Epithelial cell of proximal tubule (primary cell): Measurements from ENCODE around the gene NT5DC3. TPM values are rescaled to one million over a fixed set of nuclear protein-coding genes. Genes with fewer than 3 reads are reported as not detected.
"Not testable (repeated sequence)": the region's sequence is repeated elsewhere in the genome, so short reads cannot be mapped to it uniquely, and the experiment has no call there.

Source experiments
- DNase-seq: peaks from one replicate; pipeline ENCODE4 v3.0.0-alpha.2; 2011; ENCODE audit warnings: low read depth
- H3K4me3 ChIP-seq: 2 replicates; pipeline ENCODE4 v1.5.1; 2011; ENCODE audit warnings: low read depth, mild to moderate bottlenecking, low read length
- CTCF ChIP-seq: conservative IDR thresholded peaks from 2 replicates; pipeline ENCODE4 v1.5.1; 2012; ENCODE audit warnings: low read depth, mild to moderate bottlenecking, low read length
- total RNA-seq: library from RNA; depleted of rRNA; stranded (reverse); fragments of >200 nt; gene quantifications from 2 replicates; pipeline ENCODE4 v1.2.3, GENCODE V29; 2015

The NT5DC3 gene
- total RNA-seq, 1 donor from 2014 or later = 7.5 TPM

GRCh38 chr12:103839609-103840461 is 1.2 kb downstream of the NT5DC3 start:
- H3K4me3 ChIP-seq = peak overlapping the region; percentile 85
- TF ChIP-seq CTCF = no peak
- DNase-seq = no peak

GRCh38 chr12:103839103-103839502 is 1.9 kb downstream of the NT5DC3 start:
- peak overlapping the region; percentile 85 for H3K4me3 ChIP-seq
- DNase-seq = no peak
- TF ChIP-seq CTCF = no peak

- no peak overlapping the region for H3K4me3 ChIP-seq
- DNase-seq = no peak
- no peak for TF ChIP-seq CTCF
Observed at GRCh38 chr12:103838254-103838914, 2.6 kb downstream of the NT5DC3 start.

GRCh38 chr12:103836345-103836744 is 4.7 kb downstream of the NT5DC3 start:
- DNase-seq = no peak
- TF ChIP-seq CTCF = no peak
- H3K4me3 ChIP-seq = no peak overlapping the region

- not testable (repeated sequence) for H3K4me3 ChIP-seq
Observed at GRCh38 chr12:103835747-103836335, 5.2 kb downstream of the NT5DC3 start.

GRCh38 chr12:103834942-103835341 is 6.1 kb downstream of the NT5DC3 start:
- no peak for DNase-seq
- no peak for TF ChIP-seq CTCF

More at GRCh38 chr12:103835747-103836335, 5.2 kb downstream of the NT5DC3 start:
- DNase-seq = not testable (repeated sequence)

GRCh38 chr12:103833891-103834290 is 7.1 kb downstream of the NT5DC3 start:
- no peak for TF ChIP-seq CTCF
- DNase-seq = no peak
- no peak overlapping the region for H3K4me3 ChIP-seq

More at GRCh38 chr12:103834942-103835341, 6.1 kb downstream of the NT5DC3 start:
- no peak overlapping the region for H3K4me3 ChIP-seq
